Renal pelvis (tissue), 4 donors: ENCODE data around the gene KDM4B. TPM values are rescaled to one million over a fixed set of nuclear protein-coding genes. Genes with fewer than 3 reads are reported as not detected.

Source experiments
- DNase-seq: peaks from one replicate; pipeline ENCODE4 v3.0.0-alpha.2; 2013
- polyA plus RNA-seq, 3 donors: library from polyadenylated mRNA; unstranded; fragments of 120-200 nt; gene quantifications; one replicate each; pipeline ENCODE4 v1.2.1, GENCODE V29; 2013; ENCODE audit not compliant: insufficient read length in 3 of 3

KDM4B gene
- polyA plus RNA-seq, 3 donors = 26.8 to 31.8 (median 28.7) TPM

- DNase-seq = no peak
These were observed 135.0 kb downstream of the KDM4B start for GRCh38 chr19:5103812-5104410.

DNA sequence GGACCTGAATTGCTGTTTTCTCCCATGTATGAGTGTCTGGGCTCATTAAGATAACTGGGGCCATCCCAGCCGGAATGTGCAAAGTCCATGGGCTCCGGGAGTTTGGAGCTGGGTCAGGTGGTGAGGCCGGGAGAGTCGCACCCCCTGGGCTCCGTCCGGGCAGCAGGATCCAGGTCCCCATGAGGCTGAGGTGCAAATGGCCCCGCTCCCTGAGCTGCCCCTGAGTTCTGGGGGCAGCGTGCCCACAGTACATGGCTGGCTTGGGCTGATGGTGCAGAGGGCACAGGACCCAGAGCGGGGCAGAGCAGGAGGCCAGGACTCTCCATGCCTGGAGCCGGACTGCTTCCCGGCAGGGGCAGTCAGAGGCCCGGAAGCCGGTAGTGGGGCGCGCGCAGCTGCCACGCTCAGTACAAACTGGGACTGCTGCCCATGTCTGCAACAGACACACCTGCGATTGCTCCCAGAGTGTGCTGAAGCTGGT lies 136.0 kb downstream of the KDM4B start:
- DNase-seq = no peak

DNA sequence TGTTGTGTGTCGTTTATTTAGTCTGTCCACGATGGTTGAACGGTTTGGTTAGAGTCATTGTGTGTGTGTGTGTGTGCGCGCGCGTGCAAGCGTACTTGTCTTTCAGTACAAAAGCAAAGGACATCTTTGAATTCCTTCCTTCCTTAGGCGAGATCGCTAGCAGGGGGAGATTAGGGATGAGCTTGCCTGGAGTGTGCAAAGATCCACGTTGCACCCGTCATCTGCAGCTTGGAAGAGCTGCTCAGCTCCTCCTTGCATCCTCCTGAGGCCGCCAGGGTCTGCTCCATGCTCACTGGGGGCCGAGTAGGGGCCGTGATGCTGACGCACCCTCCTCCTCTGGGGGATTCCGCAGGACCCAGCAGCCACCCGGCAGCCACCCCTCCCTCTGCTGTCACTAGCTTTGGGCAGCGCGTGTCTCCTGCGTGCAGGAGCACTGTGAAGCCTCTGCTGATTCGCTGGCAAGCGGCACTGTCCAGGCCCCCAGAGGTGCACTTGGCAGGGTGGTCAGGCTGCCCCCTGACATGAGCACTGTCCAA lies 137.3 kb downstream of the KDM4B start:
- DNase-seq = no peak

- no peak for DNase-seq
These were observed 138.1 kb downstream of the KDM4B start for GRCh38 chr19:5106971-5107370.

GRCh38 chr19:5107432-5108122 lies 138.7 kb downstream of the KDM4B start:
- DNase-seq = no peak

- no peak for DNase-seq
These were observed 139.2 kb downstream of the KDM4B start for GRCh38 chr19:5108123-5108596.

GRCh38 chr19:5108866-5109265 lies 140.0 kb downstream of the KDM4B start:
- DNase-seq = no peak

DNA sequence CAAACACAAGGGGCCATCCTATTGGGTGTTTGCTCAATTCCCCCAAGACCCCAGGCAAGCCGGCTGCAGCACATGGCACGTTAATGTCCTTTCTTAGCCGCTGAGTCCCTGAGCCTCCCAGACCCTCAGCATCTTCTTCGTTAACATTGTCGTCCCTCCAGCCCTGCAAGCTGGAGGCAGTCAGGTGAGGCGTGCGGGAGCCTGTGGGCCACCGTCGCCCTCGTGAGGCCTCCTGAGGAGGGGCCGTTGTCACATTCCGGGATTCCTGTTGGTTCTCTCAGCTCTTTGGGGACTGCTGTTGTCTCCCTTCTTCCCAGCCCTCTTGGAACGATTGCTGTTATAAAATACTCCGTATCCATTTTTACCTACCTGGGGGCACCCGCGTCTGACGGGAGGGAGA lies 140.6 kb downstream of the KDM4B start:
- DNase-seq = no peak

DNA sequence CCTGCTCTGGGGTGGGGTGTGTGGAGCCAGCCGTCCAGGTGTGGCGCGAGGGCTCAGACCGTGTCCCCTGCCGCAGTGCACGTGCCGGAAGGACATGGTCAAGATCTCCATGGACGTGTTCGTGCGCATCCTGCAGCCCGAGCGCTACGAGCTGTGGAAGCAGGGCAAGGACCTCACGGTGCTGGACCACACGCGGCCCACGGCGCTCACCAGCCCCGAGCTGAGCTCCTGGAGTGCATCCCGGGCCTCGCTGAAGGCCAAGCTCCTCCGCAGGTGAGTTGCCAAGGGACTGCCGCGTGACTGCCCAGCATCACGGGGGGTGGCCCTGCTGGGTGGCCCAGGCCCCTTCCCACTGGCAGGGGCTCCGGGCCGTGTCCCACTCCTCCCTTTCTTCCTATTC lies 141.6 kb downstream of the KDM4B start:
- DNase-seq = no peak

DNA sequence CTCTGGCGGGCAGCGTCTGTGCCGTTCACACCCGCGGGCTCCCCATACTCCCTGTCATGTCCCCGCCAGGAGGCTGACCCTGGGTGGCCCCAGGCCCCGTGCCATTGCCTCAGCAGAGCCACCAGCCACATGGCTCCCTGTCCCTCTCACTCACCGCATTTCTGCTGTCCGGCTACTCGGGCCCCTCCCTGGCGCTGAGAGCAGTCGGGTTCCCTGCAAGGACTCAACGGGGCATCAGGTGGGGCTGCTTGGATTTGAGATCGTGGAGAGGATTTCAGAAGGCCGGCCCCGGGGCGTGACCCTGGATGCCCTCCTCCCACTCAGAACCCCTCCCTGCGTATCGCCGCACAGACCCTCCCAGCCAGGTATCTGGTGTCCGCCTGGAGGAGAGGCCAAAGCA lies 142.1 kb downstream of the KDM4B start:
- no peak for DNase-seq

DNA sequence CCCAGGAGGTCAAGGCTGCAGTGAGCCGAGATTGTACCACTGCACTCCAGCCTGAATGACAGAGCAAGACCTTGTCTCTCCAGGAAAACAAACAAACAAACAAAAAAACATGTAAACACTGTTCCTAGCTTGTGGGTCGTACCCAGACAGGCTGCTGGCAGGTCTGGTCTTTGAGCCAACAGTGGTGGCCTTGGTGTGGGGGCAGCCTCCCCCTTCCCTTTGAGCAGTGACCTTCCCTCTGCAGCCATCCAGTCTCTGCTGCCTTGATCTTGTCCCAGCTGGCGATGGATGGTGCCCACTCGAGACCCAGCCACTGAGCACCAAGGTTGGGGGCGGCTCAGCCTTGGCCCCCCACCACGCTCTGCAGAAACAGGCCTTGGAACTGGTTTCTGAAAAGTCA lies 143.3 kb downstream of the KDM4B start:
- DNase-seq = no peak

- no peak for DNase-seq
These were observed 144.0 kb downstream of the KDM4B start for GRCh38 chr19:5112681-5113575.

DNA sequence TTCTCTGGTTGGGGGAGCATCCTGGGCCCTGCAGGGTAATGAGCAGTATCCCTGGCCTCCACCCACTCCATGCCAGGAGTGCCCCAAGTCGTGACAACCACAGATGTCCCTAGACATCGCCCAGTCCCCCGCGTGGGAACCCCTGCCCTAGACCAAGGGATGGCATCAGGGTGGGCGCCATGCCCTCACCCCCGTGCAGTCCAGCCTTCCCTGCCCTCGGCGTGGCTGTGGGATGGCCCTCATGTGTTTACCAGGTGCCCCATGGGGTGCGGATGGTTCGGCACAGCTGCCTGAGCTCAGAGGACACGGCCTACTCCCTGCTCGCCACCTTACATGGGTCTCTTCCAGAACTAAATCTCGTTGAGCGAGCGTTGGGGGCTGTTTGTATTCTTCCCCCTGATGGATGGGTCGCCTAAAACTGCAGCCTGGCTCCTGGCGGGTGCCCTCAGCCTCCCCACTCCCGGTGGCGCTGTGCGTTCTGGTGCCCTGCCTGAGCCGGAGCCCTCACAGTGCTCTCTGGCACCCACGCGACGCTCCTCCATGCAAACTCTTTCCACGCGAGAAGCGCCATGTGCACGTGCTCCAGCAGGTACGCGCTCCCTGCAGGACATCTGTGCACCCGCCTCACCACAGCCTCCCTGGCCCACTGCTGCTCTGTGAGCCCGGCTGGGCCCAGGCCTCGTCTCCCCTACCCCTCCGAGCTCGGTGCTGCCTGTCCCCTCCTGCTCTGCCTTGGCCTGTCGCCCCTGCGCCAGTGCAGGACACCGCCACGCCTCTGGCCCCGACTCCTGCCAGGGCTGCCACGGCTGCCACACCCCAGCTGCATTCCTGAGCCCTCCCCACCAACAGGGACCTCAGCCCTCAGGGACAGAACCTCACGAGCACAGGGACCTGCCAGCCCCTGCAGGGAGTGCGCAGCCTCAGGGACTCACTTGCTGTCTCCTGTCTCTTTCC lies 145.0 kb downstream of the KDM4B start:
- no peak for DNase-seq

GRCh38 chr19:5114727-5115126 lies 145.8 kb downstream of the KDM4B start:
- no peak for DNase-seq

- no peak for DNase-seq
These were observed 146.4 kb downstream of the KDM4B start for GRCh38 chr19:5115351-5115750.

- no peak for DNase-seq
These were observed 146.9 kb downstream of the KDM4B start for GRCh38 chr19:5115771-5116202.

GRCh38 chr19:5116292-5116691 lies 147.4 kb downstream of the KDM4B start:
- DNase-seq = no peak

- DNase-seq = no peak
These were observed 148.5 kb downstream of the KDM4B start for GRCh38 chr19:5117421-5117820.

DNA sequence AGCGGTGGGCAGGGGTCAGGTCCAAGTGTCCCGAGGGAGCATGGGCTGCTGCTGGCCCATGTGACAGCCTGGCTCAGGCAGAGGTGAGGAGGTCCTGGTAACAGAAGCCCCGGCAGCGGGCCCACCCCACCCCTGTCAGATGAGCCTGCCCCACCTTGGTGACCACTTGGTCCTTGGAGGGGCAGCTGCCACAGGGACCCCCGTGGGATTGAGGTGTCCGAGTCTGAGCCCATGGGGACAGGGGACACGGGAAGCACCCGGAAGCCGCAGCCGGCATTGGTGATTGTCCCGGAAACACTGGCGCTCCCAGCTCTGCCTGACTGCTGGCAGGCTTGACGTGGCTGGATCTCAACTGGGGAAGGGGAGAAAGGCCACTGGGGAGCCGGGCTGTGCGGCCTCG lies 149.1 kb downstream of the KDM4B start:
- DNase-seq = no peak

DNA sequence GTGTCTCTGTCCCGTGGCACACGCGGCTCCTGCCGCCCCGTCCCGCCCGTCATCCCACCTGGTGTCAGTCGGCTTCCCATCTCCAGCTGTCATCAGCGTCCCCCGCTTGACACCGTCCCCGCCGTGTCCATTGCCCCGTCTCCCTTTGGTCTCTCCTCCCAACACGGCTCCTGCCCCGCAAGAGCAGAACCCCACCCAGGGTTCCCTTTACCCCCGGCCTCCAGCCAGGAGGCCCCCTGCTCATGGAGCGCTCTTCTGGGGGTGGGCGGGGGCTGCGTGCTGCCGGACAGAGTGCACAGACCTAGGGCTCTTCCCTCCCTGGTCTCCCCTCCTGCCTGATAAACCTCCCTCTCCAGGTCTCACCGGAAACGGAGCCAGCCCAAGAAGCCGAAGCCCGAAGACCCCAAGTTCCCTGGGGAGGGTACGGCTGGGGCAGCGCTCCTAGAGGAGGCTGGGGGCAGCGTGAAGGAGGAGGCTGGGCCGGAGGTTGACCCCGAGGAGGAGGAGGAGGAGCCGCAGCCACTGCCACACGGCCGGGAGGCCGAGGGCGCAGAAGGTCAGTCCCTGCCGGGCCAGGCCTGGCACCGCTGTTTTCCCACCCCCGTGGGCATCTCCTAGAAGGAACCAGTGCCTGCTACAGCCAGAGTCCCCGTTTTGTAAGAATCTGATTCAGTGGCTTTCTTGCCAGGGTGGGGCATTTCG lies 150.5 kb downstream of the KDM4B start:
- DNase-seq = no peak
